GM13976 (cell line): ENCODE results near the gene SPTBN1.

Experiments
- DNase-seq: peaks from one replicate; pipeline ENCODE4 v3.0.0; 2012; ENCODE audit warnings: low spot score
- CTCF ChIP-seq: IDR thresholded peaks from 2 replicates; pipeline ENCODE4 v1.5.1; 2012; ENCODE audit warnings: borderline replicate concordance, mild to moderate bottlenecking; ENCODE audit not compliant: insufficient read depth; ENCODE audit errors: extremely low read depth, missing control alignments, control extremely low read depth
- in situ Hi-C: fragments of 300-500 bp; cut with MboI; formaldehyde crosslinking; loops from one replicate; pipeline ENCODE4 v1.12.0; 2022; ENCODE audit warnings: low sequenced_read_pairs, mixed read lengths, inconsistent platforms; ENCODE audit not compliant: unreplicated experiment

Gene SPTBN1

GRCh38 chr2:54597153-54597848 lies 141.2 kb downstream of the SPTBN1 start:
- in situ Hi-C loops = no loop called here
- TF ChIP-seq CTCF = no peak

GRCh38 chr2:54598347-54599325 lies 142.5 kb downstream of the SPTBN1 start:
- TF ChIP-seq CTCF = no peak
- no peak for DNase-seq
- in situ Hi-C loops = no loop called here

More at GRCh38 chr2:54597153-54597848, 141.2 kb downstream of the SPTBN1 start:
- no peak for DNase-seq

GRCh38 chr2:54599326-54599710 lies 143.2 kb downstream of the SPTBN1 start:
- in situ Hi-C loops = no loop called here
- no peak for DNase-seq

GRCh38 chr2:54599914-54600313 lies 143.8 kb downstream of the SPTBN1 start:
- in situ Hi-C loops = no loop called here
- no peak for DNase-seq
- no peak for TF ChIP-seq CTCF

More at GRCh38 chr2:54599326-54599710, 143.2 kb downstream of the SPTBN1 start:
- no peak for TF ChIP-seq CTCF

GRCh38 chr2:54601339-54601738 lies 145.2 kb downstream of the SPTBN1 start:
- TF ChIP-seq CTCF = no peak
- no peak for DNase-seq
- in situ Hi-C loops = no loop called here

- TF ChIP-seq CTCF = no peak
- in situ Hi-C loops = no loop called here
- DNase-seq = no peak
Observed at GRCh38 chr2:54602736-54603322, 146.7 kb downstream of the SPTBN1 start.
